ENCODE results near the gene GRIN2B.

DNA sequence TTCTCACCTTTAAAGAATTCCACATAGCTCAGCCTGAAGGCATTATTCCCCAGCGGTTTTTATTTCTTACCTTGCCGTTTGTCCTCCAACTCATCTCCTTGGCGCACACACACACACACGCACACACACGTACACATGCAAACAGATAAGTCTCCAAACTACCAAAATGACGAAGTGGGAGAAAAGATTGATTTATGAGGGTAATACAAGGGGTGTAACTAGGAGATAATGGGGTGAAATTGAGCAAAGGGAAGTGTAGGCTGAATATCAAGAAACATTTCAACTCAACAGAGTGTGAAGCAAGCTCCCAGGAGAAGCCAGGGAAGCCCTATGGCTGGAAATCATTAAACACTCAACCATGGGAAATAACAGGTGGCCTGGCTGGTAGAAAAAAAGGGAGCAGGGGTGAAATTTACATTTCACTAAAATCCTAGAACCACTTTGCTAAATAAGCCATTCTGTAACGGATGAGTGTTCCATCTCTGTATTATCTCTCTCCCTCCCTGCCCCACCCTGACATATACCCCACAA lies 41.0 kb downstream of the GRIN2B start:
- no peak for TF ChIP-seq EP300 (IDR thresholded peaks at IDR 0.05; ENCODE audit: borderline replicate concordance in 1 of 2, low read depth in 1 of 2, low read length in 1 of 2)
- TF ChIP-seq, protein P1, sequence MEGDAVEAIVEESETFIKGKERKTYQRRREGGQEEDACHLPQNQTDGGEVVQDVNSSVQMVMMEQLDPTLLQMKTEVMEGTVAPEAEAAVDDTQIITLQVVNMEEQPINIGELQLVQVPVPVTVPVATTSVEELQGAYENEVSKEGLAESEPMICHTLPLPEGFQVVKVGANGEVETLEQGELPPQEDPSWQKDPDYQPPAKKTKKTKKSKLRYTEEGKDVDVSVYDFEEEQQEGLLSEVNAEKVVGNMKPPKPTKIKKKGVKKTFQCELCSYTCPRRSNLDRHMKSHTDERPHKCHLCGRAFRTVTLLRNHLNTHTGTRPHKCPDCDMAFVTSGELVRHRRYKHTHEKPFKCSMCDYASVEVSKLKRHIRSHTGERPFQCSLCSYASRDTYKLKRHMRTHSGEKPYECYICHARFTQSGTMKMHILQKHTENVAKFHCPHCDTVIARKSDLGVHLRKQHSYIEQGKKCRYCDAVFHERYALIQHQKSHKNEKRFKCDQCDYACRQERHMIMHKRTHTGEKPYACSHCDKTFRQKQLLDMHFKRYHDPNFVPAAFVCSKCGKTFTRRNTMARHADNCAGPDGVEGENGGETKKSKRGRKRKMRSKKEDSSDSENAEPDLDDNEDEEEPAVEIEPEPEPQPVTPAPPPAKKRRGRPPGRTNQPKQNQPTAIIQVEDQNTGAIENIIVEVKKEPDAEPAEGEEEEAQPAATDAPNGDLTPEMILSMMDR (IDR thresholded peaks at IDR 0.05): no peak
- TF ChIP-seq, protein P2, sequence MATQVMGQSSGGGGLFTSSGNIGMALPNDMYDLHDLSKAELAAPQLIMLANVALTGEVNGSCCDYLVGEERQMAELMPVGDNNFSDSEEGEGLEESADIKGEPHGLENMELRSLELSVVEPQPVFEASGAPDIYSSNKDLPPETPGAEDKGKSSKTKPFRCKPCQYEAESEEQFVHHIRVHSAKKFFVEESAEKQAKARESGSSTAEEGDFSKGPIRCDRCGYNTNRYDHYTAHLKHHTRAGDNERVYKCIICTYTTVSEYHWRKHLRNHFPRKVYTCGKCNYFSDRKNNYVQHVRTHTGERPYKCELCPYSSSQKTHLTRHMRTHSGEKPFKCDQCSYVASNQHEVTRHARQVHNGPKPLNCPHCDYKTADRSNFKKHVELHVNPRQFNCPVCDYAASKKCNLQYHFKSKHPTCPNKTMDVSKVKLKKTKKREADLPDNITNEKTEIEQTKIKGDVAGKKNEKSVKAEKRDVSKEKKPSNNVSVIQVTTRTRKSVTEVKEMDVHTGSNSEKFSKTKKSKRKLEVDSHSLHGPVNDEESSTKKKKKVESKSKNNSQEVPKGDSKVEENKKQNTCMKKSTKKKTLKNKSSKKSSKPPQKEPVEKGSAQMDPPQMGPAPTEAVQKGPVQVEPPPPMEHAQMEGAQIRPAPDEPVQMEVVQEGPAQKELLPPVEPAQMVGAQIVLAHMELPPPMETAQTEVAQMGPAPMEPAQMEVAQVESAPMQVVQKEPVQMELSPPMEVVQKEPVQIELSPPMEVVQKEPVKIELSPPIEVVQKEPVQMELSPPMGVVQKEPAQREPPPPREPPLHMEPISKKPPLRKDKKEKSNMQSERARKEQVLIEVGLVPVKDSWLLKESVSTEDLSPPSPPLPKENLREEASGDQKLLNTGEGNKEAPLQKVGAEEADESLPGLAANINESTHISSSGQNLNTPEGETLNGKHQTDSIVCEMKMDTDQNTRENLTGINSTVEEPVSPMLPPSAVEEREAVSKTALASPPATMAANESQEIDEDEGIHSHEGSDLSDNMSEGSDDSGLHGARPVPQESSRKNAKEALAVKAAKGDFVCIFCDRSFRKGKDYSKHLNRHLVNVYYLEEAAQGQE (IDR thresholded peaks at IDR 0.05; ENCODE audit: low read depth, low read length): no peak
- no peak for TF ChIP-seq FOXM1 (IDR thresholded peaks at IDR 0.05; ENCODE audit: low read depth)
- no peak for TF ChIP-seq NFIC (IDR thresholded peaks at IDR 0.05; ENCODE audit: borderline replicate concordance)
- TF ChIP-seq POLR2AphosphoS5 (IDR thresholded peaks at IDR 0.05; ENCODE audit: low read depth, low read length): no peak
- no peak for TF ChIP-seq GATA2 (CRISPR knock-in tag; IDR thresholded peaks at IDR 0.05)
- TF ChIP-seq, protein P3, sequence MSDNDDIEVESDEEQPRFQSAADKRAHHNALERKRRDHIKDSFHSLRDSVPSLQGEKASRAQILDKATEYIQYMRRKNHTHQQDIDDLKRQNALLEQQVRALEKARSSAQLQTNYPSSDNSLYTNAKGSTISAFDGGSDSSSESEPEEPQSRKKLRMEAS (IDR thresholded peaks at IDR 0.05; ENCODE audit: low read depth): no peak
- TF ChIP-seq GABPA (IDR thresholded peaks at IDR 0.05; ENCODE audit: low read depth): no peak
